A673 (cell line): ENCODE results near the gene PRAC2. TPM values are rescaled to one million over a fixed set of nuclear protein-coding genes. Genes with fewer than 3 reads are reported as not detected.

Experiments
- BruUV-seq: library from RNA; stranded (reverse); fragments of 400-500 nt; replicated peaks from 2 replicates; lab custom pipeline; 2021; lab: Mats Ljungman, UMichigan
- CTCF ChIA-PET: fragments of 300-600 bp; sonication (Branson Sonifier 250); formaldehyde crosslinking; loops from one replicate; lab custom pipeline; 2022; ENCODE audit warnings: antibody characterized with exemption; lab: Charles Lee
- POLR2A ChIA-PET: fragments of 300-600 bp; sonication (Branson Sonifier 250); formaldehyde crosslinking; loops from one replicate; lab custom pipeline; 2022; ENCODE audit warnings: antibody characterized with exemption; ENCODE audit not compliant: low non-redundant PET; lab: Charles Lee
- DNase-seq: peaks from one replicate; pipeline ENCODE4 v3.0.0-alpha.2; 2015; ENCODE audit warnings: low spot score
- H3K27ac ChIP-seq: fragments of 200-600 bp; sonication (generic); 2 replicates; pipeline ENCODE4 v1.5.1; 2016; ENCODE audit warnings: mixed run types, low read depth, mild to moderate bottlenecking, mixed read lengths, antibody characterized with exemption, low read length; ENCODE audit not compliant: poor library complexity, severe bottlenecking
- H3K27me3 ChIP-seq: fragments of 200-600 bp; sonication (generic); replicated peaks from 2 replicates; pipeline ENCODE4 v1.6.1; 2017; ENCODE audit warnings: mixed run types, low read depth, mild to moderate bottlenecking, mixed read lengths, antibody characterized with exemption, low read length; ENCODE audit not compliant: insufficient read depth, poor library complexity
- H3K36me3 ChIP-seq: fragments of 200-600 bp; sonication (generic); 2 replicates; pipeline ENCODE4 v1.6.1; 2016; ENCODE audit warnings: mixed run types, mild to moderate bottlenecking, mixed read lengths, antibody characterized with exemption, low read length; ENCODE audit not compliant: insufficient read depth, poor library complexity, severe bottlenecking
- H3K4me1 ChIP-seq: fragments of 200-600 bp; sonication (generic); 2 replicates; pipeline ENCODE4 v1.6.1; 2017; ENCODE audit warnings: mixed run types, mild to moderate bottlenecking, mixed read lengths, antibody characterized with exemption, low read length; ENCODE audit not compliant: insufficient read depth, poor library complexity, severe bottlenecking
- H3K4me3 ChIP-seq: fragments of 200-600 bp; sonication (generic); 2 replicates; pipeline ENCODE4 v1.5.1; 2016; ENCODE audit warnings: low read depth, mixed run types, mild to moderate bottlenecking, mixed read lengths, low read length; ENCODE audit not compliant: poor library complexity, severe bottlenecking
- H3K9me3 ChIP-seq: fragments of 200-600 bp; sonication (generic); 2 replicates; pipeline ENCODE4 v1.6.1; 2016; ENCODE audit warnings: mixed run types, low read depth, mild to moderate bottlenecking, mixed read lengths, antibody characterized with exemption, low read length; ENCODE audit not compliant: poor library complexity, severe bottlenecking
- EZH2 ChIP-seq: fragments of 200-600 bp; sonication (generic); IDR thresholded peaks from 2 replicates; pipeline ENCODE4 v1.6.1; 2017; ENCODE audit warnings: borderline replicate concordance, low read depth, mild to moderate bottlenecking, mixed read lengths, antibody characterized with exemption, low read length; ENCODE audit not compliant: poor library complexity, severe bottlenecking
- intact Hi-C: fragments of 100-400 bp; cut with micrococcal nuclease; formaldehyde crosslinking; loops from one replicate; pipeline ENCODE4 v1.10.0; 2022; ENCODE audit not compliant: unreplicated experiment
- total RNA-seq: library from RNA; stranded (reverse); gene quantifications from 2 replicates; pipeline ENCODE4 v1.2.3, GENCODE V29; 2021
- TF ChIP-seq, protein P1 (sequence below): fragments of 300-800, 200-600 bp; sonication (generic); conservative IDR thresholded peaks from 2 replicates; pipeline ENCODE4 v1.5.1; 2017; ENCODE audit warnings: low read depth, mild to moderate bottlenecking, antibody characterized with exemption, low read length, moderate library complexity, mixed read lengths

The PRAC2 gene
- total RNA-seq, 1 experiment from 2014 or later: 25.5 TPM

DNA sequence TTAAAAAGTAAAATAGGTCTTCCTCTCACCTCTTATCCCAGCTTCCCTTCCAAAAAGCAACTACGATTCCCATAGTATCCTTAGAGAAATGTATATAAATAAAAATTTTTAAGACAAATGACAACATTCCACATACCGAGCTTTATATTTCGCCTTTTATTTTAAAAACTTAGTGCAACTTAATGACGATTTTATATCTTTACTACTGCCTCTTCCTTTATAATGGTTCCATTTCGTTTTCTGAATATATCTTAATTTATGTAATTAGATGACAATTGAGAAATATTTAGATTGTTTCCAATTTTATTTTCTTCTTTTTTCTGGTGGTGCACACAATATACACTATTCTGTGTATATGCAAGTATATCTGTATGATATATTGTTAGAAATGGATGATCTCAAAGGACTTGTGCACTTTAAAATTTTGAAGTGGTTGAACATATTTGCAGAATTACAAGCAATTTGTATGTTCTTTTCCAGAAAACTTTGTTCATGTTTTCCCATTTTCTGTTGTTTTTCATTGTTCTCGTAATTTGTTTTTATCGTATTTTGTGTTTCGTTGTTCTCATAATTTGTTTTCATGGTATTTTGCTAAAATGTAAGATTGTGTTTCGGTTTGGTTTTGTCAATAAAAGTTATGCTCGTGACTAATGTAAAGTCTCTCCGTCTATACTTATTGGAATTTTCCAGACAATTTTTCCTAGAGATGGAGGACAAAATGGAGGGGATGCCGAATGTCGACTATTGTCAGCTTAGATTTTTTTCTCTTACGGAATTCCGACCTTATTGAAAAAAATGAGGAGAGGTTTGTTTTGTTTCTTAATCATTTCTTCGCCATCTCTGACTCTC, 26.0 kb downstream of the PRAC2 start:
- Histone ChIP-seq H3K4me1 (no peaks in the 10 kb centered on the region), H3K27me3 (no peaks in the 10 kb centered on the region), H3K9me3 (no peaks in the 10 kb centered on the region), H3K27ac (no peak overlapping the region), H3K36me3 (no peaks in the 10 kb centered on the region), H3K4me3 (no peak overlapping the region)
- no TSS peak for BruUV-seq
- ChIA-PET POLR2A (no interaction called here), CTCF (no interaction called here)
- TF ChIP-seq, protein P1, sequence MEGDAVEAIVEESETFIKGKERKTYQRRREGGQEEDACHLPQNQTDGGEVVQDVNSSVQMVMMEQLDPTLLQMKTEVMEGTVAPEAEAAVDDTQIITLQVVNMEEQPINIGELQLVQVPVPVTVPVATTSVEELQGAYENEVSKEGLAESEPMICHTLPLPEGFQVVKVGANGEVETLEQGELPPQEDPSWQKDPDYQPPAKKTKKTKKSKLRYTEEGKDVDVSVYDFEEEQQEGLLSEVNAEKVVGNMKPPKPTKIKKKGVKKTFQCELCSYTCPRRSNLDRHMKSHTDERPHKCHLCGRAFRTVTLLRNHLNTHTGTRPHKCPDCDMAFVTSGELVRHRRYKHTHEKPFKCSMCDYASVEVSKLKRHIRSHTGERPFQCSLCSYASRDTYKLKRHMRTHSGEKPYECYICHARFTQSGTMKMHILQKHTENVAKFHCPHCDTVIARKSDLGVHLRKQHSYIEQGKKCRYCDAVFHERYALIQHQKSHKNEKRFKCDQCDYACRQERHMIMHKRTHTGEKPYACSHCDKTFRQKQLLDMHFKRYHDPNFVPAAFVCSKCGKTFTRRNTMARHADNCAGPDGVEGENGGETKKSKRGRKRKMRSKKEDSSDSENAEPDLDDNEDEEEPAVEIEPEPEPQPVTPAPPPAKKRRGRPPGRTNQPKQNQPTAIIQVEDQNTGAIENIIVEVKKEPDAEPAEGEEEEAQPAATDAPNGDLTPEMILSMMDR: no peak
- no peak for TF ChIP-seq EZH2
- no peak for DNase-seq
- intact Hi-C loops: loop anchor here (5.0 kb wide), 1 partner anchor 307 kb away; no protein-coding TSS in a partner anchor

DNA sequence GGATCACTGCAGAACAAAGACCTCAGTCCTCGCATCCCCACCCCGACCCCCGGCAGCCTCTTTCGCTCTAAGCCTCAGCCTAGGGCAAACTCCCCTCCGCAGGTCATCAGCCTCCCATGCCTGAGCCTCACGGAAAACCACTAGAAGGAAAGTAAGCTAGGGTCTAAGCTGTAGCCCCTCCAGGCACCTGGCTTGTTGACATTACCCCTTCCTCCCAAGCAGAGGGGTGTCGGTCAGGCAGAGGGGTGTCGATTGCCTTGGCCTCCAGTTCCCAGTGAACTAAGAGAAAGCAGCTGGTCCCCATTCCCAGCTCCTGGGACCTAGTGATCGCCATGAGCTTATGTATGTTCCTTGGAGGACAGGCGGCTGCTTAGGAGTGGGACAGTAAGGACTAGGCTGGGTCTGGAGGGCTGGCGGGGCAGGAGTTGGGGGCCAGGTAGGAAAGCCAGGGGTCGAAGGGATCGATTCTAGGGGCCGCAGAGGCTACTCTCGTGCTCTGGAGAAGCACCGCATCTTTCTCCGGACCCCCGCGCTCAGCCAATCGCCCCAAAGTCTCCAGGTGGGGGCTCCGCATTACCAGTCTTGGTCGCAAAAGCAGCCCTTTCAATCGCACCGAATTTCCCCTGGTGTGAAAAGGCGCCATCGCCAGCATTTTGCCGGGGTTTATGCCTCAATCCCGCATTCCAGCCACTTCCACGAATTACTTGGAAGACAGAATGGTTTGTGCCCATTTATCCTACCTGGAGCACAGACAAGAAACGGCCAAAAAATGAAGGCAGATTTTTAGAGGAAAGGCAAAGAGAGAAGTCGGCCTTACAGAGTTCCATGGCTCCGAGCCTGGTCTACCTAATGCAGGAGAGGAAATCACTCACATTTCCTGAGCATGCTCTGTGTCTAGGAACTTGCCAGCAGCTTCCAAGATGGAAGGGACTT, 26.9 kb downstream of the PRAC2 start:
- intact Hi-C loops: loop anchor here (5.0 to 10.0 kb wide), 2 partner anchors 75 to 308 kb away; no protein-coding TSS in a partner anchor
- CTCF ChIA-PET: no interaction called here
- Histone ChIP-seq H3K27me3 (no peaks in the 10 kb centered on the region), H3K27ac (no peak overlapping the region), H3K4me3 (no peak overlapping the region), H3K4me1 (no peaks in the 10 kb centered on the region), H3K36me3 (no peaks in the 10 kb centered on the region), H3K9me3 (no peaks in the 10 kb centered on the region)
- POLR2A ChIA-PET: no interaction called here
- no peak for DNase-seq
- BruUV-seq: no TSS peak
- TF ChIP-seq, protein P1: no peak
- TF ChIP-seq EZH2: no peak

GRCh38 chr17:48751172-48751571, 28.2 kb downstream of the PRAC2 start:
- no peak for DNase-seq
- no peaks in the 10 kb centered on the region for H3K9me3 ChIP-seq
- peaks cover 4% of the 10 kb centered on the region for H3K4me1 ChIP-seq
- intact Hi-C loops: loop anchor here (10.0 kb wide), 1 partner anchor 76 kb away; no protein-coding TSS in a partner anchor
- H3K36me3 ChIP-seq: no peaks in the 10 kb centered on the region
- H3K27ac ChIP-seq: no peak overlapping the region
- no TSS peak for BruUV-seq
- TF ChIP-seq, protein P1: no peak
- TF ChIP-seq EZH2: no peak
- ChIA-PET POLR2A (no interaction called here), CTCF (interaction anchor here (0.6 kb wide), 1 partner anchor 157 kb away, joined by 4 read pairs; no protein-coding TSS in a partner anchor)
- no peaks in the 10 kb centered on the region for H3K27me3 ChIP-seq
- H3K4me3 ChIP-seq: no peak overlapping the region
